Gastrocnemius medialis (tissue), 4 donors: Measurements from ENCODE around the gene RBFOX1.

Experiments
- POLR2A ChIP-seq, 2 donors: fragments of 450-650 bp; IDR thresholded peaks; one replicate each; pipeline ENCODE4 v1.6.1; 2017; ENCODE audit warnings: antibody characterized with exemption in 2 of 2, mild to moderate bottlenecking in 2 of 2, moderate library complexity in 2 of 2
- TF ChIP-seq, protein P1 (sequence below), 5 experiments: fragments of 450-650 bp in 3 of 5; fragments of 200-600 bp in 2 of 5; sonication (generic) in 2 of 5; IDR thresholded peaks in 4 of 5; conservative IDR thresholded peaks in 1 of 5; 1 replicate in 4 of 5; 2 replicates in 1 of 5; pipeline ENCODE4 v1.5.1; 2016 to 2019; ENCODE audit warnings: antibody characterized with exemption in 5 of 5, mild to moderate bottlenecking in 3 of 5, moderate library complexity in 3 of 5

GRCh38 chr16:7746941-7747340 is 414.3 kb downstream of the RBFOX1 start:
- TF ChIP-seq, protein P1, sequence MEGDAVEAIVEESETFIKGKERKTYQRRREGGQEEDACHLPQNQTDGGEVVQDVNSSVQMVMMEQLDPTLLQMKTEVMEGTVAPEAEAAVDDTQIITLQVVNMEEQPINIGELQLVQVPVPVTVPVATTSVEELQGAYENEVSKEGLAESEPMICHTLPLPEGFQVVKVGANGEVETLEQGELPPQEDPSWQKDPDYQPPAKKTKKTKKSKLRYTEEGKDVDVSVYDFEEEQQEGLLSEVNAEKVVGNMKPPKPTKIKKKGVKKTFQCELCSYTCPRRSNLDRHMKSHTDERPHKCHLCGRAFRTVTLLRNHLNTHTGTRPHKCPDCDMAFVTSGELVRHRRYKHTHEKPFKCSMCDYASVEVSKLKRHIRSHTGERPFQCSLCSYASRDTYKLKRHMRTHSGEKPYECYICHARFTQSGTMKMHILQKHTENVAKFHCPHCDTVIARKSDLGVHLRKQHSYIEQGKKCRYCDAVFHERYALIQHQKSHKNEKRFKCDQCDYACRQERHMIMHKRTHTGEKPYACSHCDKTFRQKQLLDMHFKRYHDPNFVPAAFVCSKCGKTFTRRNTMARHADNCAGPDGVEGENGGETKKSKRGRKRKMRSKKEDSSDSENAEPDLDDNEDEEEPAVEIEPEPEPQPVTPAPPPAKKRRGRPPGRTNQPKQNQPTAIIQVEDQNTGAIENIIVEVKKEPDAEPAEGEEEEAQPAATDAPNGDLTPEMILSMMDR (IDR thresholded peaks at IDR 0.05 in 4 of 5, conservative IDR thresholded peaks at IDR 0.05 in 1 of 5), result no peak
- TF ChIP-seq POLR2A (IDR thresholded peaks at IDR 0.05), result no peak
